GM03348 (cell line): ENCODE results near the gene POLR3GL.
A peak's percentile ranks its signal among the peaks of the same experiment; 100 is the strongest.
"Not testable (repeated sequence)": the region's sequence is repeated elsewhere in the genome, so short reads cannot be mapped to it uniquely, and the experiment has no call there.

Experiments used
- DNase-seq: peaks from one replicate; pipeline ENCODE4 v3.0.0; 2012; ENCODE audit warnings: low spot score

The POLR3GL gene

GRCh38 chr1:145964328-145965118 lies at the start of gene POLR3GL, which contains the start of gene ANKRD34A:
POLR3GL (plus strand) TSS chr1:145964690; CDS start chr1:145974866, 10,176 bp downstream.
ANKRD34A (minus strand) TSS chr1:145964575; CDS start chr1:145961759, 2,816 bp downstream.
- peak; percentile 94 for DNase-seq

- DNase-seq: no peak
These were observed 47.7 kb upstream of the POLR3GL start for GRCh38 chr1:145916745-145917144.

- no peak for DNase-seq
These were observed 46.9 kb upstream of the POLR3GL start for GRCh38 chr1:145917595-145917994.

- DNase-seq: peak; percentile 90
These were observed 46.1 kb upstream of the POLR3GL start, which contains the start of gene PEX11B for GRCh38 chr1:145918144-145918991. PEX11B (minus strand) TSS chr1:145918717; CDS start chr1:145918688, 29 bp downstream.

GRCh38 chr1:145918992-145919939 lies 45.2 kb upstream of the POLR3GL start:
- DNase-seq: peak; percentile 42

GRCh38 chr1:145920297-145920696 lies 44.2 kb upstream of the POLR3GL start:
- not testable (repeated sequence) for DNase-seq

- DNase-seq: no peak
These were observed 42.2 kb upstream of the POLR3GL start for GRCh38 chr1:145922266-145922665.

- no peak for DNase-seq
These were observed 37.8 kb upstream of the POLR3GL start for GRCh38 chr1:145926686-145927062.

- DNase-seq: peak; percentile 92
These were observed 37.2 kb upstream of the POLR3GL start, which contains the start of gene RBM8A for GRCh38 chr1:145927063-145927886. RBM8A (minus strand) TSS chr1:145927484; CDS start chr1:145927426, 58 bp downstream.

- no peak for DNase-seq
These were observed 36.4 kb upstream of the POLR3GL start for GRCh38 chr1:145927916-145928643.

GRCh38 chr1:145932522-145933009 lies 31.9 kb upstream of the POLR3GL start:
- not testable (repeated sequence) for DNase-seq

- no peak for DNase-seq
These were observed 28.8 kb upstream of the POLR3GL start for GRCh38 chr1:145935708-145936107.

GRCh38 chr1:145936247-145936646 lies 28.2 kb upstream of the POLR3GL start:
- DNase-seq: peak; percentile 50

- DNase-seq: no peak
These were observed 27.1 kb upstream of the POLR3GL start for GRCh38 chr1:145937436-145937835.

GRCh38 chr1:145942405-145942804 lies 22.1 kb upstream of the POLR3GL start:
- no peak for DNase-seq

- DNase-seq: peak; percentile 13
These were observed 21.6 kb upstream of the POLR3GL start for GRCh38 chr1:145942871-145943270.

GRCh38 chr1:145944532-145944931 lies 20.0 kb upstream of the POLR3GL start:
- no peak for DNase-seq

GRCh38 chr1:145946477-145946986 lies 18.0 kb upstream of the POLR3GL start:
- DNase-seq: no peak

- no peak for DNase-seq
These were observed 16.9 kb upstream of the POLR3GL start for GRCh38 chr1:145947551-145947950.
